HUES64 (cell line): ENCODE results near the gene VASP.

Experiments used
- H3K27ac ChIP-seq: 2 replicates; pipeline ENCODE4 v1.7.0; 2013; ENCODE audit warnings: low read depth, low read length, inconsistent platforms
- H3K27me3 ChIP-seq: 2 replicates; pipeline ENCODE4 v1.6.1; 2013; ENCODE audit warnings: mild to moderate bottlenecking, low read length; ENCODE audit not compliant: insufficient read depth
- H3K36me3 ChIP-seq: 2 replicates; pipeline ENCODE4 v1.6.1; 2013; ENCODE audit warnings: mild to moderate bottlenecking, low read length; ENCODE audit not compliant: insufficient read depth
- H3K4me1 ChIP-seq: 2 replicates; pipeline ENCODE4 v1.6.1; 2013; ENCODE audit warnings: mild to moderate bottlenecking, low read length, moderate library complexity; ENCODE audit not compliant: insufficient read depth
- H3K4me3 ChIP-seq: 2 replicates; pipeline ENCODE4 v1.5.1; 2013; ENCODE audit warnings: mild to moderate bottlenecking, low read length, moderate library complexity
- H3K9ac ChIP-seq: 2 replicates; pipeline ENCODE4 v1.6.1; 2013; ENCODE audit warnings: mild to moderate bottlenecking, low read depth, low read length
- H3K9me3 ChIP-seq: 2 replicates; pipeline ENCODE4 v1.6.1; 2013; ENCODE audit warnings: low read depth, low read length; ENCODE audit not compliant: insufficient read depth
- whole genome bisulfite sequencing: fragments of 150-250, 120-280 bp; methylation state at CpG from one replicate; pipeline ENCODE4 v1.1.7; 2013; ENCODE audit warnings: missing lambda C conversion rate; 5-methylcytosine and 5-hydroxymethylcytosine counted together

VASP gene

GRCh38 chr19:45468803-45469131, 38.5 kb upstream of the VASP start:
- no peaks in the 10 kb centered on the region for H3K36me3 ChIP-seq
- peak overlapping the region; percentile 88 for H3K4me3 ChIP-seq
- H3K9ac ChIP-seq, result peak overlapping the region; percentile 74
- H3K4me1 ChIP-seq, result peaks cover 4% of the 10 kb centered on the region; the same call in 1 of the 2 replicates
- H3K9me3 ChIP-seq, result no peaks in the 10 kb centered on the region
- 2% methylated on average over 19 of the region's 19 CpGs for WGBS
- peaks cover 22% of the 10 kb centered on the region for H3K27me3 ChIP-seq
- peak overlapping the region; percentile 97; the same call in 1 of the 2 replicates for H3K27ac ChIP-seq

GRCh38 chr19:45469132-45469944, 37.9 kb upstream of the VASP start:
- H3K9ac ChIP-seq, result peak overlapping the region; percentile 80
- no peaks in the 10 kb centered on the region for H3K9me3 ChIP-seq
- H3K4me1 ChIP-seq, result peaks cover 4% of the 10 kb centered on the region; the same call in 1 of the 2 replicates
- H3K4me3 ChIP-seq, result peak overlapping the region; percentile 88
- H3K27ac ChIP-seq, result peak overlapping the region; percentile 97
- WGBS, result under 1% methylated on average over 64 of the region's 66 CpGs
- peaks cover 22% of the 10 kb centered on the region for H3K27me3 ChIP-seq
- H3K36me3 ChIP-seq, result no peaks in the 10 kb centered on the region

GRCh38 chr19:45469945-45470761, 37.1 kb upstream of the VASP start:
- Histone ChIP-seq H3K9me3 (no peaks in the 10 kb centered on the region), H3K27ac (no peak overlapping the region; the same call in 1 of the 2 replicates), H3K27me3 (peaks cover 22% of the 10 kb centered on the region), H3K4me1 (peaks cover 4% of the 10 kb centered on the region; the same call in 1 of the 2 replicates), H3K4me3 (peak overlapping the region; percentile 88), H3K36me3 (no peaks in the 10 kb centered on the region), H3K9ac (peak overlapping the region; percentile 80; the same call in 1 of the 2 replicates)
- WGBS, result 59% methylated on average over 22 of the region's 33 CpGs

- H3K4me3 ChIP-seq, result no peak overlapping the region
- peaks cover 4% of the 10 kb centered on the region; the same call in 1 of the 2 replicates for H3K4me1 ChIP-seq
- no peaks in the 10 kb centered on the region for H3K36me3 ChIP-seq
- no peak overlapping the region for H3K9ac ChIP-seq
- 94% methylated on average over 15 of the region's 15 CpGs for whole genome bisulfite sequencing
- peaks cover 22% of the 10 kb centered on the region for H3K27me3 ChIP-seq
- H3K27ac ChIP-seq, result no peak overlapping the region
- H3K9me3 ChIP-seq, result no peaks in the 10 kb centered on the region
Observed at GRCh38 chr19:45470762-45471081, 36.6 kb upstream of the VASP start.

GRCh38 chr19:45471111-45471930, 36.0 kb upstream of the VASP start:
- no peak overlapping the region for H3K4me3 ChIP-seq
- H3K27ac ChIP-seq, result no peak overlapping the region
- H3K9me3 ChIP-seq, result no peaks in the 10 kb centered on the region
- H3K36me3 ChIP-seq, result no peaks in the 10 kb centered on the region
- H3K27me3 ChIP-seq, result peaks cover 22% of the 10 kb centered on the region
- H3K4me1 ChIP-seq, result peaks cover 4% of the 10 kb centered on the region; the same call in 1 of the 2 replicates
- 84% methylated on average over 15 of the region's 16 CpGs for WGBS
- H3K9ac ChIP-seq, result no peak overlapping the region

- Histone ChIP-seq H3K9ac (no peak overlapping the region), H3K4me3 (peak overlapping the region; percentile 47), H3K4me1 (0 out of 2 replicates have a peak, but pooled peaks cover under 1% of the 10 kb centered on the region), H3K27ac (no peak overlapping the region), H3K27me3 (peaks cover 22% of the 10 kb centered on the region), H3K36me3 (no peaks in the 10 kb centered on the region), H3K9me3 (no peaks in the 10 kb centered on the region)
- WGBS, result 70% methylated on average over 7 of the region's 7 CpGs
Observed at GRCh38 chr19:45471931-45472562, 35.2 kb upstream of the VASP start.

GRCh38 chr19:45472563-45473366, 34.5 kb upstream of the VASP start:
- Histone ChIP-seq H3K9me3 (no peaks in the 10 kb centered on the region), H3K36me3 (no peaks in the 10 kb centered on the region), H3K4me1 (no peaks in the 10 kb centered on the region), H3K9ac (no peak overlapping the region), H3K27ac (no peak overlapping the region), H3K27me3 (peaks cover 22% of the 10 kb centered on the region), H3K4me3 (peak overlapping the region; percentile 47)
- 16% methylated on average over 39 of the region's 44 CpGs for WGBS

GRCh38 chr19:45473367-45473681, 34.0 kb upstream of the VASP start:
- no peaks in the 10 kb centered on the region for H3K9me3 ChIP-seq
- H3K27ac ChIP-seq, result no peak overlapping the region
- no peaks in the 10 kb centered on the region for H3K4me1 ChIP-seq
- 48% methylated on average over 4 of the region's 5 CpGs for WGBS
- no peak overlapping the region for H3K4me3 ChIP-seq
- no peak overlapping the region for H3K9ac ChIP-seq
- no peaks in the 10 kb centered on the region for H3K36me3 ChIP-seq
- peaks cover 22% of the 10 kb centered on the region for H3K27me3 ChIP-seq

GRCh38 chr19:45473682-45474605, 33.3 kb upstream of the VASP start:
- Histone ChIP-seq H3K36me3 (no peaks in the 10 kb centered on the region), H3K9me3 (no peaks in the 10 kb centered on the region), H3K4me1 (no peaks in the 10 kb centered on the region), H3K9ac (no peak overlapping the region), H3K27me3 (peaks cover 22% of the 10 kb centered on the region), H3K27ac (no peak overlapping the region), H3K4me3 (no peak overlapping the region)
- WGBS, result 80% methylated on average over 26 of the region's 27 CpGs
